ENCODE results near the gene TOP3A. TPM values are rescaled to one million over a fixed set of nuclear protein-coding genes. Genes with fewer than 3 reads are reported as not detected.

The TOP3A gene
- total and polyA plus RNA-seq, 9 donors = 22.4 to 34.4 (median 26.3) TPM

GRCh38 chr17:18280766-18281371 lies 33.9 kb downstream of the TOP3A start:
- Histone ChIP-seq H3K27me3 (ENCODE audit: control insufficient read depth, insufficient read depth, low read length) (no peaks in the 10 kb centered on the region), H3K9me3 (replicated peaks; ENCODE audit: control insufficient read depth, low read depth, low read length) (no peaks in the 10 kb centered on the region), H3K4me3 (ENCODE audit: low read length) (no peak overlapping the region), H3K4me1 (ENCODE audit: control insufficient read depth, insufficient read depth, low read length) (peaks cover 9% of the 10 kb centered on the region), H3K27ac (ENCODE audit: low read length) (no peak overlapping the region), H3K36me3 (ENCODE audit: control insufficient read depth, insufficient read depth, low read length) (peaks cover 81% of the 10 kb centered on the region)
- DNase-seq = no peak
- whole genome bisulfite sequencing (ENCODE audit: insufficient coverage) = 83% methylated on average over 1 of the region's 5 CpGs

GRCh38 chr17:18280249-18280648 lies 34.5 kb downstream of the TOP3A start:
- no peak overlapping the region for H3K4me3 ChIP-seq (ENCODE audit: low read length)
- H3K27ac ChIP-seq (ENCODE audit: low read length) = no peak overlapping the region
- peaks cover 9% of the 10 kb centered on the region for H3K4me1 ChIP-seq (ENCODE audit: control insufficient read depth, insufficient read depth, low read length)
- no peak for DNase-seq
- no peaks in the 10 kb centered on the region for H3K9me3 ChIP-seq (replicated peaks; ENCODE audit: control insufficient read depth, low read depth, low read length)
- H3K36me3 ChIP-seq (ENCODE audit: control insufficient read depth, insufficient read depth, low read length) = peaks cover 77% of the 10 kb centered on the region
- WGBS (ENCODE audit: insufficient coverage) = 90% methylated on average over 4 of the region's 4 CpGs
- H3K27me3 ChIP-seq (ENCODE audit: control insufficient read depth, insufficient read depth, low read length) = no peaks in the 10 kb centered on the region

GRCh38 chr17:18278867-18279266 lies 35.9 kb downstream of the TOP3A start:
- no peak for DNase-seq
- no peak overlapping the region for H3K27ac ChIP-seq (ENCODE audit: low read length)
- peaks cover 76% of the 10 kb centered on the region for H3K36me3 ChIP-seq (ENCODE audit: control insufficient read depth, insufficient read depth, low read length)
- H3K27me3 ChIP-seq (ENCODE audit: control insufficient read depth, insufficient read depth, low read length) = no peaks in the 10 kb centered on the region
- no peaks in the 10 kb centered on the region for H3K9me3 ChIP-seq (replicated peaks; ENCODE audit: control insufficient read depth, low read depth, low read length)
- no peak overlapping the region for H3K4me3 ChIP-seq (ENCODE audit: low read length)
- WGBS (ENCODE audit: insufficient coverage) = 100% methylated on average over 1 of the region's 3 CpGs
- peaks cover 9% of the 10 kb centered on the region for H3K4me1 ChIP-seq (ENCODE audit: control insufficient read depth, insufficient read depth, low read length)

DNA sequence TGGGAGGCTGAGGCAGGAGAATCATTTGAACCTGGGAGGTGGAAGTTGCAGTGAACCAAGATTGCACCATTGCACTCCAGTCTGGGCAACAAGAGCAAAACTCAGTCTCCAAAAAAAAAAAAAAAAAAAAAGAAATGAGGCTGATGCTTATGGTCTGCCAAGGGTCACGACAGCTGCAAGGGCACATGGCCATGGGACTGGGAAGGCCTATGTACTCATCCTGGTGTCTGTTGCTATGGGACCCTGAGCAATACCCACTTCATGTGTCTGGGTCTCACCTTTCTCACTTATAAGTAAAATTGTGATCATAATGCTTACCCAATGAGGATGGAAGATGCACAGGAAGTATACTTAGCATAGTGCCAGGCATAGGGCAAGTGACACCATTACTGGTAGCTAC lies 37.7 kb downstream of the TOP3A start:
- Histone ChIP-seq H3K27ac (ENCODE audit: low read length) (no peak overlapping the region), H3K4me1 (ENCODE audit: control insufficient read depth, insufficient read depth, low read length) (peaks cover 9% of the 10 kb centered on the region), H3K36me3 (ENCODE audit: control insufficient read depth, insufficient read depth, low read length) (peaks cover 70% of the 10 kb centered on the region), H3K9me3 (replicated peaks; ENCODE audit: control insufficient read depth, low read depth, low read length) (no peaks in the 10 kb centered on the region), H3K4me3 (ENCODE audit: low read length) (no peak overlapping the region), H3K27me3 (ENCODE audit: control insufficient read depth, insufficient read depth, low read length) (no peaks in the 10 kb centered on the region)
- WGBS (ENCODE audit: insufficient coverage) = no CpG with 5 or more reads among the region's 1 CpG
- peak; percentile 54 for DNase-seq

DNA sequence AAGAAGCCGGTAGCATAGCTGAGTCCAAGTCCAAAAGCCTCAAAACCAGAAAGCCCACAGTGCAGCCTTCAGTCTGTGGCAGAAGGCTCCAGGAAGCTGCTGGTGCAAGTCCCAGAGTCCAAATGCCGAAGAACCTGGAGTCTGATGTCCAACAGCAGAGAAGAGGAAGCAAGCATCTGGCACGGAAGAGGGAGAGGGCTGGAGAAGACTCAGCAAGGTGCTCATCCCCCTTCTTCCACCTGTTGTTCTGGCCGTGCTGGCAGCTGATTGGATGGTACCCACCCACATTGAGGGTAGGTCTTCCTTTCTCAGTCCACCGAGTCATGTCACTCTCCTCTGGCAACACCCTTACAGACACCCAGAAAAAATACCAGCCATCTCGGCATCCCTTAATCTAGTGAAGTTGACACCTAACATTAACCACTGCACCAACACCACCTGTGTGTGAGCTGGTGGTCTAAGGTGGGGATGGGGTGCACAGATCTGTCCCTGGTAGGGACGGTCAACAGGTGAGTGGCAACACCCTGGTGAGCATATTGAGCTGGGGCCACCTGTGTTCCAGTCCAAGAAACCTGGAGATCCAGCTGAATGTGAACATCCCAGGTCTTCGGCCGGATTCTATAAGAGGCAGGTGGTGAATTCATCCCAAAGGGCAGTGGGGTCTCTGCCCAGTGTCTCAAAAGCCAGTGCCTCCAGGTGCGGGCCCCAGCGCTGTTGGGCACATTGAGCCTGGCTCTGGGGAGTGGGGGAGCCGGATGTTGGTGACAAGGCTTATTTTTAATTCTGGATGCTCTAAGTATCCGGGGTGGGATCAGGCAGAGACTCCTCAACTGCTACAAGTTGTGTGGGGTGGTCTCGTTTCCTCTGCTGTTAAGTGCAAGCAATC lies 44.5 kb downstream of the TOP3A start:
- WGBS (ENCODE audit: insufficient coverage) = 70% methylated on average over 11 of the region's 14 CpGs
- no peaks in the 10 kb centered on the region for H3K27me3 ChIP-seq (ENCODE audit: control insufficient read depth, insufficient read depth, low read length)
- H3K36me3 ChIP-seq (ENCODE audit: control insufficient read depth, insufficient read depth, low read length) = peaks cover 32% of the 10 kb centered on the region
- no peak overlapping the region for H3K4me3 ChIP-seq (ENCODE audit: low read length)
- H3K4me1 ChIP-seq (ENCODE audit: control insufficient read depth, insufficient read depth, low read length) = no peaks in the 10 kb centered on the region
- H3K9me3 ChIP-seq (replicated peaks; ENCODE audit: control insufficient read depth, low read depth, low read length) = no peaks in the 10 kb centered on the region
- H3K27ac ChIP-seq (ENCODE audit: low read length) = no peak overlapping the region
- DNase-seq = no peak

GRCh38 chr17:18267927-18268711 lies 46.7 kb downstream of the TOP3A start:
- H3K9me3 ChIP-seq (replicated peaks; ENCODE audit: control insufficient read depth, low read depth, low read length) = no peaks in the 10 kb centered on the region
- H3K4me1 ChIP-seq (ENCODE audit: control insufficient read depth, insufficient read depth, low read length) = no peaks in the 10 kb centered on the region
- no peak for DNase-seq
- H3K27ac ChIP-seq (ENCODE audit: low read length) = no peak overlapping the region
- no peak overlapping the region for H3K4me3 ChIP-seq (ENCODE audit: low read length)
- no peaks in the 10 kb centered on the region for H3K27me3 ChIP-seq (ENCODE audit: control insufficient read depth, insufficient read depth, low read length)
- peaks cover 36% of the 10 kb centered on the region for H3K36me3 ChIP-seq (ENCODE audit: control insufficient read depth, insufficient read depth, low read length)
- WGBS (ENCODE audit: insufficient coverage) = 13% methylated on average over 10 of the region's 14 CpGs

GRCh38 chr17:18267366-18267765 lies 47.4 kb downstream of the TOP3A start:
- no peak for DNase-seq
- Histone ChIP-seq H3K4me1 (ENCODE audit: control insufficient read depth, insufficient read depth, low read length) (peaks cover 5% of the 10 kb centered on the region), H3K36me3 (ENCODE audit: control insufficient read depth, insufficient read depth, low read length) (peaks cover 38% of the 10 kb centered on the region), H3K27ac (ENCODE audit: low read length) (no peak overlapping the region), H3K4me3 (ENCODE audit: low read length) (no peak overlapping the region), H3K9me3 (replicated peaks; ENCODE audit: control insufficient read depth, low read depth, low read length) (no peaks in the 10 kb centered on the region), H3K27me3 (ENCODE audit: control insufficient read depth, insufficient read depth, low read length) (no peaks in the 10 kb centered on the region)
- 93% methylated on average over 3 of the region's 10 CpGs for WGBS (ENCODE audit: insufficient coverage)

GRCh38 chr17:18263885-18264682 lies 50.7 kb downstream of the TOP3A start:
- WGBS (ENCODE audit: insufficient coverage) = 88% methylated on average over 49 of the region's 50 CpGs
- Histone ChIP-seq H3K36me3 (ENCODE audit: control insufficient read depth, insufficient read depth, low read length) (peaks cover 32% of the 10 kb centered on the region), H3K9me3 (replicated peaks; ENCODE audit: control insufficient read depth, low read depth, low read length) (no peaks in the 10 kb centered on the region), H3K27me3 (ENCODE audit: control insufficient read depth, insufficient read depth, low read length) (no peaks in the 10 kb centered on the region), H3K27ac (ENCODE audit: low read length) (no peak overlapping the region), H3K4me1 (ENCODE audit: control insufficient read depth, insufficient read depth, low read length) (peaks cover 27% of the 10 kb centered on the region), H3K4me3 (ENCODE audit: low read length) (no peak overlapping the region)
- no peak for DNase-seq

- DNase-seq = no peak
- no peak overlapping the region for H3K27ac ChIP-seq (ENCODE audit: low read length)
Observed at GRCh38 chr17:18262641-18263040, 52.2 kb downstream of the TOP3A start.

More at GRCh38 chr17:18262641-18263040, 52.2 kb downstream of the TOP3A start:
- 92% methylated on average over 9 of the region's 12 CpGs for WGBS (ENCODE audit: insufficient coverage)
- no peak overlapping the region for H3K4me3 ChIP-seq (ENCODE audit: low read length)
- H3K27me3 ChIP-seq (ENCODE audit: control insufficient read depth, insufficient read depth, low read length) = no peaks in the 10 kb centered on the region
- H3K4me1 ChIP-seq (ENCODE audit: control insufficient read depth, insufficient read depth, low read length) = peaks cover 34% of the 10 kb centered on the region
- peaks cover 32% of the 10 kb centered on the region for H3K36me3 ChIP-seq (ENCODE audit: control insufficient read depth, insufficient read depth, low read length)
- H3K9me3 ChIP-seq (replicated peaks; ENCODE audit: control insufficient read depth, low read depth, low read length) = no peaks in the 10 kb centered on the region

Measured in muscle of leg (tissue), 11 donors.